SU-DHL-6 (cell line): ENCODE results near the gene STAT1.

Source experiments
- CTCF ChIP-seq: fragments of 200-600 bp; sonication (generic); IDR thresholded peaks from one replicate; pipeline ENCODE4 v1.5.1; 2017; ENCODE audit warnings: antibody characterized with exemption, mild to moderate bottlenecking, low read length, moderate library complexity; ENCODE audit not compliant: insufficient read depth, poor library complexity, severe bottlenecking
- EZH2phosphoT487 ChIP-seq: fragments of 200-600 bp; sonication (generic), shearing (Covaris generic); conservative IDR thresholded peaks from 2 replicates; pipeline ENCODE4 v1.6.1; 2018; ENCODE audit warnings: mild to moderate bottlenecking, antibody characterized with exemption, low read length, moderate library complexity, mixed read lengths

GRCh38 chr2:190940454-190940853 is 73.5 kb downstream of the STAT1 start:
- TF ChIP-seq CTCF (no peak), EZH2phosphoT487 (no peak)
